H1 (cell line): Measurements from ENCODE around the gene RDH12. TPM values are rescaled to one million over a fixed set of nuclear protein-coding genes. Genes with fewer than 3 reads are reported as not detected.

Experiments used
- CTCF ChIA-PET: fragments of 300-600 bp; sonication (Branson Sonifier 250); formaldehyde crosslinking; loops from one replicate; lab custom pipeline; 2021; ENCODE audit not compliant: partially characterized antibody; lab: Charles Lee
- POLR2A ChIA-PET: fragments of 300-600 bp; sonication (Branson Sonifier 250); formaldehyde crosslinking; loops from one replicate; lab custom pipeline; 2021; ENCODE audit warnings: inconsistent platforms; ENCODE audit not compliant: partially characterized antibody; lab: Charles Lee
- DNase-seq, 2 experiments: peaks; one replicate each; pipeline versions ENCODE4 v3.0.0 to v3.0.0-alpha.2; 2010 to 2022; ENCODE audit warnings: low spot score in 2 of 2, low read depth in 1 of 2, mixed read lengths in 1 of 2
- FAIRE-seq: peaks from 2 replicates; lab custom pipeline; 2011; peaks lifted over from hg19 to GRCh38; lab: Jason Lieb, UNC
- H2AFZ ChIP-seq: 2 replicates; pipeline ENCODE4 v1.8.1; 2012; ENCODE audit warnings: low read length, inconsistent platforms
- H2AK5ac ChIP-seq: 2 replicates; pipeline ENCODE4 v1.6.1; 2013; ENCODE audit warnings: low read depth, low read length
- H2BK120ac ChIP-seq: replicated peaks from 2 replicates; pipeline ENCODE3; 2013; ENCODE audit warnings: low read depth, low read length, inconsistent platforms
- H2BK12ac ChIP-seq: 2 replicates; pipeline ENCODE4 v1.6.1; 2013; ENCODE audit warnings: low read depth, low read length
- H2BK15ac ChIP-seq: 2 replicates; pipeline ENCODE4 v1.6.1; 2013; ENCODE audit warnings: low read length
- H2BK20ac ChIP-seq: 2 replicates; pipeline ENCODE4 v1.6.1; 2013; ENCODE audit warnings: low read length
- H2BK5ac ChIP-seq: 2 replicates; pipeline ENCODE4 v1.6.1; 2013; ENCODE audit warnings: low read depth, low read length
- H3K14ac ChIP-seq: 2 replicates; pipeline ENCODE4 v1.6.1; 2013; ENCODE audit warnings: inconsistent platforms; ENCODE audit not compliant: insufficient read length
- H3K18ac ChIP-seq: 2 replicates; pipeline ENCODE4 v1.6.1; 2013; ENCODE audit warnings: low read length; ENCODE audit errors: extremely low read depth
- H3K23ac ChIP-seq: 2 replicates; pipeline ENCODE4 v1.6.1; 2013; ENCODE audit warnings: inconsistent platforms; ENCODE audit not compliant: insufficient read length
- H3K23me2 ChIP-seq: 2 replicates; pipeline ENCODE4 v1.6.1; 2013; ENCODE audit warnings: low read depth, low read length
- H3K27ac ChIP-seq: 2 replicates; pipeline ENCODE4 v1.6.1; 2011; ENCODE audit warnings: low read depth, low read length, inconsistent platforms
- H3K27me3 ChIP-seq, 4 experiments: replicated peaks in 1 of 4; 1 replicate in 1 of 4; 2 replicates in 3 of 4; pipeline versions ENCODE4 v1.6.1 to v1.8.1; 2011 to 2013; ENCODE audit warnings: low read length in 3 of 4, mild to moderate bottlenecking in 3 of 4, inconsistent platforms in 2 of 4, mixed read lengths in 2 of 4, moderate library complexity in 1 of 4; ENCODE audit not compliant: control insufficient read depth in 3 of 4, insufficient read depth in 3 of 4; ENCODE audit errors: extremely low read depth in 1 of 4
- H3K36me3 ChIP-seq, 4 experiments: 2 replicates each; pipeline versions ENCODE4 v1.6.1 to v1.8.1; 2011 to 2013; ENCODE audit warnings: mild to moderate bottlenecking in 4 of 4, low read length in 3 of 4, moderate library complexity in 2 of 4, control low read depth in 1 of 4, inconsistent platforms in 1 of 4; ENCODE audit not compliant: insufficient read depth in 4 of 4, control insufficient read depth in 2 of 4
- H3K4ac ChIP-seq: replicated peaks from 2 replicates; pipeline ENCODE3; 2013; ENCODE audit warnings: low read length, low read depth, mixed read lengths, inconsistent platforms; ENCODE audit not compliant: insufficient read length
- H3K4me1 ChIP-seq, 4 experiments: replicated peaks in 1 of 4; 1 replicate in 1 of 4; 2 replicates in 3 of 4; pipeline versions ENCODE4 v1.6.1 to v1.8.1; 2011 to 2013; ENCODE audit warnings: low read length in 3 of 4, inconsistent platforms in 2 of 4, mixed read lengths in 1 of 4; ENCODE audit not compliant: insufficient read depth in 4 of 4, control insufficient read depth in 3 of 4
- H3K4me2 ChIP-seq, 2 experiments: 2 replicates each; pipeline versions ENCODE4 v1.6.1 to v1.8.1; 2011 to 2013; ENCODE audit warnings: low read depth in 2 of 2, low read length in 2 of 2, control low read depth in 1 of 2, inconsistent platforms in 1 of 2, mild to moderate bottlenecking in 1 of 2; ENCODE audit not compliant: insufficient read depth in 1 of 2
- H3K4me3 ChIP-seq, 4 experiments: fragments of 200-600, 300-600 bp in 1 of 4; sonication (generic), shearing (Covaris generic), sonication (Bioruptor Twin) in 1 of 4; 2 replicates each; pipeline versions ENCODE4 v1.5.1 to v1.8.1; 2011 to 2016; ENCODE audit warnings: low read length in 4 of 4, low read depth in 3 of 4, control low read depth in 2 of 4, inconsistent platforms in 2 of 4, mild to moderate bottlenecking in 2 of 4, mixed read lengths in 1 of 4, moderate library complexity in 1 of 4; ENCODE audit not compliant: insufficient read depth in 2 of 4; ENCODE audit errors: extremely low read depth in 1 of 4
- H3K56ac ChIP-seq: replicated peaks from 2 replicates; pipeline ENCODE3; 2013; ENCODE audit warnings: low read depth, mild to moderate bottlenecking, mixed read lengths, low read length, inconsistent platforms; ENCODE audit not compliant: insufficient read length
- H3K79me1 ChIP-seq: 2 replicates; pipeline ENCODE4 v1.6.1; 2013; ENCODE audit warnings: low read depth, low read length, control low read depth
- H3K79me2 ChIP-seq, 2 experiments: 2 replicates each; pipeline versions ENCODE4 v1.6.1 to v1.8.1; 2012 to 2013; ENCODE audit warnings: low read length in 2 of 2, mild to moderate bottlenecking in 2 of 2, inconsistent platforms in 1 of 2; ENCODE audit not compliant: insufficient read depth in 2 of 2, control insufficient read depth in 1 of 2
- H3K9ac ChIP-seq, 4 experiments: replicated peaks in 1 of 4; 1 replicate in 1 of 4; 2 replicates in 3 of 4; pipeline versions ENCODE4 v1.6.1 to v1.8.1; 2011 to 2013; ENCODE audit warnings: low read depth in 3 of 4, low read length in 3 of 4, control low read depth in 2 of 4, mild to moderate bottlenecking in 2 of 4, moderate library complexity in 2 of 4, inconsistent platforms in 1 of 4; ENCODE audit errors: extremely low read depth in 1 of 4
- H3K9me3 ChIP-seq, 2 experiments: 2 replicates each; pipeline versions ENCODE4 v1.6.1 to v1.8.1; 2012 to 2013; ENCODE audit warnings: mild to moderate bottlenecking in 2 of 2, moderate library complexity in 2 of 2, control low read depth in 1 of 2, inconsistent platforms in 1 of 2, low read depth in 1 of 2, low read length in 1 of 2, mixed read lengths in 1 of 2; ENCODE audit not compliant: insufficient read depth in 2 of 2
- H4K20me1 ChIP-seq, 2 experiments: replicated peaks in 1 of 2; 2 replicates each; pipeline versions ENCODE3 to v1.8.1; 2011 to 2013; ENCODE audit warnings: inconsistent platforms in 2 of 2, low read length in 2 of 2, mild to moderate bottlenecking in 1 of 2; ENCODE audit not compliant: insufficient read depth in 2 of 2, control insufficient read depth in 1 of 2
- H4K5ac ChIP-seq: 2 replicates; pipeline ENCODE4 v1.6.1; 2013; ENCODE audit warnings: low read length, low read depth, mixed read lengths, inconsistent platforms; ENCODE audit not compliant: insufficient read length
- H4K8ac ChIP-seq: 2 replicates; pipeline ENCODE4 v1.8.0; 2013; ENCODE audit warnings: mild to moderate bottlenecking, moderate library complexity, low read length, inconsistent platforms; ENCODE audit not compliant: insufficient read depth; ENCODE audit errors: extremely low read depth
- H4K91ac ChIP-seq: replicated peaks from 2 replicates; pipeline ENCODE3; 2013; ENCODE audit warnings: low read length, mixed read lengths, inconsistent platforms; ENCODE audit not compliant: insufficient read length
- BACH1 ChIP-seq: IDR thresholded peaks from 2 replicates; pipeline ENCODE4 v1.6.1; 2012; ENCODE audit warnings: low read length, improper control_type of control experiment
- CHD2 ChIP-seq: IDR thresholded peaks from 2 replicates; pipeline ENCODE4 v1.6.1; 2012; ENCODE audit warnings: low read length, improper control_type of control experiment
- CREB1 ChIP-seq: IDR thresholded peaks from 2 replicates; pipeline ENCODE4 v1.6.1; 2012; ENCODE audit warnings: inconsistent platforms
- GABPA ChIP-seq: IDR thresholded peaks from 2 replicates; pipeline ENCODE4 v1.6.1; 2011; ENCODE audit warnings: mild to moderate bottlenecking, low read length, moderate library complexity, borderline replicate concordance; ENCODE audit not compliant: insufficient read depth
- POLR2A ChIP-seq, 2 experiments: IDR thresholded peaks; 1 replicate in 1 of 2; 2 replicates in 1 of 2; pipeline ENCODE4 v1.6.1; 2011; ENCODE audit warnings: low read depth in 2 of 2, low read length in 2 of 2, mild to moderate bottlenecking in 2 of 2; ENCODE audit errors: control extremely low read depth in 1 of 2
- RBBP5 ChIP-seq: IDR thresholded peaks from 2 replicates; pipeline ENCODE4 v1.7.1; 2012; ENCODE audit warnings: low read depth, mild to moderate bottlenecking, inconsistent platforms, low read length, moderate library complexity, borderline replicate concordance
- SIRT6 ChIP-seq: IDR thresholded peaks from one replicate; pipeline ENCODE4 v1.7.1; 2012; ENCODE audit warnings: low read length, inconsistent platforms
- SP2 ChIP-seq: IDR thresholded peaks from 2 replicates; pipeline ENCODE4 v1.6.1; 2012; ENCODE audit warnings: mild to moderate bottlenecking, low read length, inconsistent platforms
- TAF1 ChIP-seq: IDR thresholded peaks from 2 replicates; pipeline ENCODE4 v1.6.1; 2011; ENCODE audit warnings: mild to moderate bottlenecking, low read depth, low read length
- TEAD4 ChIP-seq: IDR thresholded peaks from 2 replicates; pipeline ENCODE4 v1.6.1; 2012; ENCODE audit warnings: low read depth, low read length, inconsistent platforms, mixed read lengths
- polyA plus RNA-seq, 7 experiments: library from polyadenylated mRNA; depleted of rRNA in 3 of 7; stranded (reverse) in 5 of 7; unstranded in 2 of 7; fragments of >200 nt in 5 of 7; fragments of 200-250 nt in 2 of 7; gene quantifications; 1 replicate in 5 of 7; 2 replicates in 1 of 7; 4 replicates in 1 of 7; pipeline versions ENCODE4 v1.2.1 to v1.2.3, GENCODE V29; 2011 to 2013; ENCODE audit warnings: missing spikeins in 2 of 7, mixed read lengths in 2 of 7
- total RNA-seq: library from RNA; stranded (reverse); fragmentation: NEBNext Ultra II Directional; extraction: Animal tissue kit (Norgen Biotek cat#: 25700); gene quantifications from 2 replicates; pipeline ENCODE4 v1.2.1, GENCODE V29; 2021

The RDH12 gene
- total and polyA plus RNA-seq, 2 of the 8 experiments (the other 6 are each of a cell fraction or from before 2014, with no cell fraction given) = 1.2 to 1.5 TPM

DNA sequence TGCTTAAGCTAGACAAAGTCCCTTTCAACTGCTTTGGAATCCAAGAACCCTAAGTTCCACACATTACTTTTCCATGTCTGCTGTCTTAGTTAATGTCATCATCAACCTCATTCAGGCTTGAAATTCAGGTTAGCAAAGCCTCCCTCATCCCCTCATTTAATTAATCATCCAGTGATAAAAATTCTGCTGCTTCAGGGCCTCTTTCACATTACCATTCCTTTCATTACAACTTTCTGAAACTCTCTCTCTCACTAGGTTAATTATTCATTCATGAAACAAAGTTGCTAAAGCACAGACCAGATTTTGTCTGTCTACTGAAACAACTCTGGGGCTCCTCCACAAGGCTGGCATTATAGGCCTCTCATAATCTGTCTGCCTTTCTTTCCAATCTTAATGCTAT, 17.8 kb upstream of the RDH12 start:
- H3K23me2 ChIP-seq = no peaks in the 10 kb centered on the region
- H3K4me2 ChIP-seq = no peak overlapping the region
- no peak overlapping the region for H3K4ac ChIP-seq
- POLR2A ChIA-PET = interaction anchor here (5.7 kb wide), 1 partner anchor 11 kb away, joined by 21 read pairs; the partner anchor contains the start of gene RDH11
- no peak overlapping the region for H4K8ac ChIP-seq
- H3K14ac ChIP-seq = no peak overlapping the region
- no peak overlapping the region for H3K23ac ChIP-seq
- FAIRE-seq (no peak), DNase-seq (no peak)
- no peak overlapping the region for H2BK5ac ChIP-seq
- no peak overlapping the region for H2BK120ac ChIP-seq
- H3K9ac ChIP-seq = no peak overlapping the region
- H2AK5ac ChIP-seq = no peak overlapping the region
- peaks cover 7 to 8% of the 10 kb centered on the region in 2 experiments for H4K20me1 ChIP-seq
- H4K5ac ChIP-seq = no peak overlapping the region
- no peak overlapping the region for H2BK15ac ChIP-seq
- H2AFZ ChIP-seq = no peak overlapping the region
- no peaks in the 10 kb centered on the region for H3K4me1 ChIP-seq
- H2BK20ac ChIP-seq = no peak overlapping the region
- no peak overlapping the region for H3K27ac ChIP-seq
- H3K27me3 ChIP-seq = no peaks in the 10 kb centered on the region; a peak in 1 of 7 replicates
- no peak overlapping the region for H3K18ac ChIP-seq
- no peak for TF ChIP-seq CREB1
- no peak for TF ChIP-seq SIRT6
- no peak for TF ChIP-seq POLR2A (IDR thresholded peaks at IDR 0.05; ENCODE audit: control extremely low read depth in 1 of 2, low read depth in 2 of 2, low read length in 2 of 2)
- TF ChIP-seq SP2 = no peak
- TF ChIP-seq RBBP5 = no peak
- no peak for TF ChIP-seq BACH1
- no peak for TF ChIP-seq GABPA
- TF ChIP-seq TAF1 = no peak
- no peak for TF ChIP-seq TEAD4
- no peak for TF ChIP-seq CHD2
- TF ChIP-seq, all 59 proteins: peak for 0
- Histone ChIP-seq H3K79me2 (peaks cover 0 to 43% of the 10 kb centered on the region in 2 experiments; a peak in 2 of 4 replicates), H2BK12ac (no peak overlapping the region), H4K91ac (no peak overlapping the region), H3K79me1 (peaks cover 5% of the 10 kb centered on the region; the same call in 1 of the 2 replicates), H3K9me3 (no peaks in the 10 kb centered on the region), H3K56ac (no peak overlapping the region), H3K36me3 (peaks cover 20 to 81% (median 65%) of the 10 kb centered on the region in 4 experiments), H3K4me3 (no peak overlapping the region)
- CTCF ChIA-PET = interaction anchor here (1.0 to 2.2 kb wide), 3 partner anchors 10 to 83 kb away, joined by 4 to 10 read pairs (median 4); no protein-coding TSS in a partner anchor
